Sigmoid colon (tissue), 4 donors: ENCODE data around the gene NDUFS1.

ENCODE experiments used
- POLR2AphosphoS5 ChIP-seq, 4 donors: sonication (generic); formaldehyde crosslinking; IDR thresholded peaks; one replicate each; pipeline ENCODE4 v1.6.1; 2017; ENCODE audit warnings: antibody characterized with exemption in 4 of 4
- TF ChIP-seq, protein P1 (sequence below), 4 experiments: fragments of 450-650 bp in 3 of 4; fragments of 200-600 bp in 1 of 4; IDR thresholded peaks; one replicate each; pipeline ENCODE4 v1.5.1; 2016 to 2019; ENCODE audit warnings: antibody characterized with exemption in 4 of 4, mild to moderate bottlenecking in 3 of 4, moderate library complexity in 2 of 4

DNA sequence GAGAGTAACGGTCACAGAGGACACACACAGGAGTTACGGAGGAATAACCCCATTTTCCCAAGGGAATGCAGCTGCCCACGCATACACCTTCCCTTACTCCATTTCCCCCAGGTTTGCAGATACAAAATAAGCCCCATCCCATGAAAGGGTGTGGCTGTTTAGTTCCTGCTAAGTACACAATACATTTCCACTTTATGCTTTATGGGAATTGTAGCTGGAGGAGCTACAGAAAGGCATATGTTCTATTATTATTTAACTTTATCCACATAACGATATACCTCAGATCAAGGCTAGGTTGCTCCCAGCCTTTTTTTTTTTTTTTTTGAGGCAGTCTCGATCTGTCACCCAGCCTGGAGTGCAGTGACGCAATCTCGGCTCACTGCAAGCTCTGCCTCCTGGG, 50.5 kb downstream of the NDUFS1 start:
- no peak for TF ChIP-seq POLR2AphosphoS5 (IDR thresholded peaks at IDR 0.05)
- TF ChIP-seq, protein P1, sequence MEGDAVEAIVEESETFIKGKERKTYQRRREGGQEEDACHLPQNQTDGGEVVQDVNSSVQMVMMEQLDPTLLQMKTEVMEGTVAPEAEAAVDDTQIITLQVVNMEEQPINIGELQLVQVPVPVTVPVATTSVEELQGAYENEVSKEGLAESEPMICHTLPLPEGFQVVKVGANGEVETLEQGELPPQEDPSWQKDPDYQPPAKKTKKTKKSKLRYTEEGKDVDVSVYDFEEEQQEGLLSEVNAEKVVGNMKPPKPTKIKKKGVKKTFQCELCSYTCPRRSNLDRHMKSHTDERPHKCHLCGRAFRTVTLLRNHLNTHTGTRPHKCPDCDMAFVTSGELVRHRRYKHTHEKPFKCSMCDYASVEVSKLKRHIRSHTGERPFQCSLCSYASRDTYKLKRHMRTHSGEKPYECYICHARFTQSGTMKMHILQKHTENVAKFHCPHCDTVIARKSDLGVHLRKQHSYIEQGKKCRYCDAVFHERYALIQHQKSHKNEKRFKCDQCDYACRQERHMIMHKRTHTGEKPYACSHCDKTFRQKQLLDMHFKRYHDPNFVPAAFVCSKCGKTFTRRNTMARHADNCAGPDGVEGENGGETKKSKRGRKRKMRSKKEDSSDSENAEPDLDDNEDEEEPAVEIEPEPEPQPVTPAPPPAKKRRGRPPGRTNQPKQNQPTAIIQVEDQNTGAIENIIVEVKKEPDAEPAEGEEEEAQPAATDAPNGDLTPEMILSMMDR (IDR thresholded peaks at IDR 0.05) = no peak
